Stimulated activated CD8-positive, alpha-beta memory T cell treated with anti-CD3 and anti-CD28 coated beads, Interleukin-2, amount 100 ng/mL, for 48 hours (primary cell): ENCODE measurements around the gene NME7.
"Not testable (repeated sequence)": the region's sequence is repeated elsewhere in the genome, so short reads cannot be mapped to it uniquely, and the experiment has no call there.

Source experiments
- DNase-seq, 2 donors: peaks; one replicate each; pipeline ENCODE4 v3.0.0-alpha.2; 2020; ENCODE audit warnings: low read depth in 2 of 2

Gene NME7

DNA sequence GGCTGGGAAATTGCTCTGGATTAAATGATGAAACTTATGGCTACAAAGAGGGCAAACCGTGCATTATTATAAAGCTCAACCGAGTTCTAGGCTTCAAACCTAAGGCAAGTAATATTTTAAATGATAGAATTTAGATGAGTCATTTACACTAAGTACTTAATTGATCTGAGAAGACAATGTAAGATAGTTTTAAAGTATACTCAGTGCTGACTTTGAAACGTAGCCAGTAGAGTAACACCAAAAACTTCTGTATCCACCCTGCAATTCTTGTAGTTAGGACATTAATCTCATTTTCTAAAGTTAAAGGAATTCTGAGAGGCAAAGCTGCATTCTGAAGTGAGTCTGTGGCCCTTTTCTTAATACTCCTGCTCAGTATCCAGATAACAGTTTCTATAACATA, 240.3 kb downstream of the NME7 start:
- no peak for DNase-seq

DNA sequence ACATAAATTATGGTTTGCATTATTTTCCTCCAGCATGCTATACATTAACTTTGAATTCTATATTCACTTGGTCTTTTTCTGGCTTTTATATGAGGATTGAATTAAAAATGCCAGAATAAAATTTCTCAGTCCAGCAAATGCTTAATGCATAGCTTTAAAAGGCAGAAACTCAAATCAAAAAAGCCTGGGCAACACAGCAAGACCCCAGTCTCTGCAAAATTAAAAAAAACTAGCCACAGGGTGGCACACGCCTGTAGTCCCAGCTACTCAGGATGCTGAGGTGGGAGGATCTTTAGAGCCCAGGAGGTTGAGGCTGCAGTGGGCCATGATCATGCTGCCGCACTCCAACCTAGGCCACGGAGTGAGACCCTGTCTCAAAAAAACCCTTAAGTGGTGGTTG, 241.3 kb downstream of the NME7 start:
- no peak for DNase-seq

DNA sequence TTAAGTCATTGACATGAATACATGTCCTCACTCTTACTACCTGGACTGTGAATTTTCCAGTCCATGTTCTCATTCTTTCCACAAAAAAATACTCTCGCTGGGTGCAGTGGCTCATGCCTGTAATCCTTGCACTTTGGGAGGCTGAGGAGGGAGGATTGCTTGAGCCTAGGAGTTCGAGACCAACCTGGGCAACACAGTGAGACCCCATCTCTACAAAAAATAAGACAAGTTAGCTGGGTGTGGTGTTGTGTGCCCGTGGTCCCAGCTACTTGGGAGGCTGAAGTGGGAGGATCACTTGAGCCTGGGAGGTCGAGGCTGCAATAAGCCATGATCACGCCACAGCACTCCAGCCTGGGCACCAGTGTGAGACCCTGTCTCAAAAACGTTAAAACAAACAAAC, 242.0 kb downstream of the NME7 start:
- DNase-seq: not testable (repeated sequence)

GRCh38 chr1:169124459-169124858, 243.1 kb downstream of the NME7 start:
- no peak for DNase-seq

GRCh38 chr1:169122976-169123375, 244.6 kb downstream of the NME7 start:
- no peak for DNase-seq

GRCh38 chr1:169121146-169121923, 246.3 kb downstream of the NME7 start:
- DNase-seq: no peak

DNA sequence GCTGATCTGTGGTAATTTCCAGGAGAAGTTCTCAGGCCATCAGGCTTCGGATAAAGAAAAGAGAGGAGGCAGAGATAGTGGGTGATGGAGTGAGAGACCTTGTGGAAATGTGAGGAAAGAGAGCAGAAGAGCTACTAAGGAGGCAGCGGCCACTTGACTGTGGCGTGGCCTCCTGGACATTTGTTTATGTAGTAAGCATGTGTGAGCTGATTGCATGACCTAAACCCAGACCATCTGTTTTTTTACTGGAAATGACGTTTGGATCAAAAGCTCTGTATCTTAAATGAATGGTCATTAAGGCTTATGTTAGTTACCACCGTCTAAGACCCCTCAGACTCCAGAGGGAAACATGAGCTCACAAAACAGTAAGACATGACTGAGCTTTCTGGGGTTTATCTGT, 247.5 kb downstream of the NME7 start:
- DNase-seq: no peak

- DNase-seq: no peak
Observed at GRCh38 chr1:169119405-169119804, 248.2 kb downstream of the NME7 start.

- no peak for DNase-seq
Observed at GRCh38 chr1:169118227-169118626, 249.4 kb downstream of the NME7 start.

- no peak for DNase-seq
Observed at GRCh38 chr1:169117599-169117998, 250.0 kb downstream of the NME7 start.

- no peak for DNase-seq
Observed at GRCh38 chr1:169117014-169117413, 250.6 kb downstream of the NME7 start.

DNA sequence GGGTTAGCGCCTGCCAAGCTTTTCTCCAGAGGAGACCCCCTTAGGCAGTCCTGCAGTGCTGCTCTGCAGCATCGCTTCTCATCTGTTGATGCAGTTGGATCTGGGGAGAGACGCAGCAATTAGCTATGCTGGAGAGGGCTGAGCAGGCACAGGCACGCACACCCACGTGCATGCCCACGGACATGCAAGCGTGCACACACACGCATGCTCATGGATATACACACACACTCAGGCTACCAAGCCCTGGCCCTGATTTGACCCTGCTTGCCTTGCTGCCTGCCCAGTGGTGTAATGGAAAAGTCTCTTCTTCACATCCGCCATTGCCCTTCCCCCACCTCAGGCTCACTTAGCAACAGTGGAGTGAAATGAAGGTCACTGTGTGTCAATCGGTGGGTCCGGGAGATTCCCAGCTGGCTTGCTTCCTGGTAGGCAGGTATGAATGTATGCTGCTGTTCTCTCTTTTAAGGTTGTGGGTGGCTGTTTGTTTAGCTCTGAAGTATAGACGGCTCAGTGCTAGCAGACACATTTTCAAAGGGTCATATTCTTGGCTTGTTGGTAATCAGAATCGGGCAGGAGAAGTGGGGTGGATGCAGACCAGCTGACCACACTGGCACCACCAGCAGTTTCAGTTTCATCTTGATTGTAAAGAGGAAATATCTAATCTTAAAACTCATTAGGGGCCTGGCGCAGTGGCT, 251.6 kb downstream of the NME7 start:
- no peak for DNase-seq

- no peak for DNase-seq
Observed at GRCh38 chr1:169113613-169114119, 253.9 kb downstream of the NME7 start.

DNA sequence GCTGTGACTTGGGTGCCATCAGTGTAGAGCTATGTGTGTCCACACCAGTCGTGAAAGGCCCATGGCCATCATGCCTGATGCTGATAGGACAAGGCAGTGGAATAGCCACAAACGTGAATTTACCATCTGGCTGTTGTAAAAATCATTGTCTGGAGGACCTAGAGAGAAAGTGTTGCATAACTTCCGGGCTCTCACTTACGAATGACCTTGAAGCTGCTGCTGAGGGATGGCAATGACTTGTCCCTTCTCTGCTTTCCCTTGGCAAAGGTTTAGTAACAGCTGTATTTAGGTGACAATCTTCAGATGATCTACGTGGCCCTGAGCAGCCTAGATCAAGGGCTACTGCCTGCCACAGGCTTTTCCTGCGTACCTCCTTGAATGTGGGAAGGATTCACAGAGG, 255.4 kb downstream of the NME7 start:
- no peak for DNase-seq

GRCh38 chr1:169111472-169111871, 256.1 kb downstream of the NME7 start:
- no peak for DNase-seq

DNA sequence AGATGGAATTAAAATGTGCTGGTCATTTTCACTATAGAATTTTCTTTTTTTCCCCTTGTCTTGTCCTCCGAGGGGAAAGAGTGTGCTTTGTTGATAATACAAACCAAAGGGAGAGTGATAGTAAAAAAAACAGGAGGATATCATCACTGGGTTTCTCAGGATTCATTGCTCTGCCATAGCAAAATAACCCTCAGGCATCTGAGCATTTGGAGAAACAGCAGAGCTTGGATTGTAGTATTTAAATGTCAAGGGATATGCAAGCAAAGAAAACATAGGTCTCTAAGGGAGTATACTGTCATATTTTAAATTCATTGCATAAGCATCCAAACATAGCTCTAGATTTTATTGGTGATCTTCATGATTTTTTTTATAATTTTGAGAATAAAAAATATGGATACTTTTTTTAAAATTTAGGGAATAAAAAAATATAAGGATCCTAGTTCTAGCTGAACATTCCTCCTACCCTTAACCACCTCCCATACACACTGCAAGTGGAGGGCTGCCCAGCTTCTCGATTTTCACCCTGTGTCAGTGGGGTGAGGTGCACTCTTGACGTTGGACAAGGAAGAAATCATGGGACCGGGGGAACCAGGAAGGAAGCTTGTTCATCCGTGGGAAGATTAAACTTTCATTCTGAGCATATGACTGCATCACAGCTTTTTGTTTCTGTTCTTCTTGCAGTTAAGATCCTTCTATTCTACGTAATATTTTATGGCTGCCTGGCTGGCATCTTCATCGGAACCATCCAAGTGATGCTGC, 256.7 kb downstream of the NME7 start:
- DNase-seq: no peak

DNA sequence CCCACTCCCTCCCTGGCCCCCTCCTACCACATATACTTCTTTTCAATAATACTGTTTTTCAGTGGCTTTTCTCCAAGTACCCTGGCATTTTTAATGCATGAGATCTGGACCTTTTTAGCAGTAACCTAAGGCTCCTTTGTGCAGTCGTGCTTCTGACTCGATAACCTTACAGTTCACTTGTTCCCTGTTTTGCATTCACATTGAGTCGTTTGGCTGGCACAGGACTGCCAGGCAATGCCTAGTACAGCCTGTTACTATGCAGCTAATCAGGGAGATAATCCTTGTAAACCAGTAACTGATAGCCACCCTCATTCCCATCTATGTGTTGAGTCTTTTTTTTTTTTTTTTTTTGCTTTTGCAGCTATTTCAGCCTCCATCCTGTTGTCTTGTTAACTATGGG, 257.4 kb downstream of the NME7 start:
- DNase-seq: no peak

DNA sequence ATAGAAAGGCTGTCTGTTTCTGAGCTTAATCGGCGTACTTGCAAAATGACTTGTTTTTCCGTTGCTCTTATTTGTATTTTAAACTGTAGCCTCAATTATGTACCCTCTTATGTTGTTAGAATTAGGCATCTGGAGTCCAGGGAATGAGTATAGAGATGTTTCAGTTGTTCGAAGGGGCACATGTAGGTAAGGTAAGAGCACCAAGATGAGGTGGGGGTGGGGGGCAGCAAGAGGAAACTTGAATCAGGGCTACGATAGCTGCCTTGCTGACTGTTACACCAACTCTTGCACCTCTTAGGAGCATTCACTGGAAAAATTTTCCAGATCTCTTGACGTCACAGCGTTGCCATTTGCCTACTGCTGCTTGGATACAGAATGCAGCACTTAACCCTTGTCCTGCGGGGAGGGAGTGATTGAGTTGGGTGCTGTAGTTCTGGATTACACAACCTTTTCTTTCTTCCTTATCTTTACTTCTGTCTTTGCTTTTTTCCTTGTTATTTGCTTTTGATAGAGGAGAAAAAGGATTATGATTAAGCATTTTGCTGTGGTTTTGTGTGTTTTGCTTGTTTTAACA, 257.9 kb downstream of the NME7 start:
- no peak for DNase-seq

- no peak for DNase-seq
Observed at GRCh38 chr1:169108863-169109560, 258.6 kb downstream of the NME7 start.

- no peak for DNase-seq
Observed at GRCh38 chr1:169108223-169108622, 259.4 kb downstream of the NME7 start.

DNA sequence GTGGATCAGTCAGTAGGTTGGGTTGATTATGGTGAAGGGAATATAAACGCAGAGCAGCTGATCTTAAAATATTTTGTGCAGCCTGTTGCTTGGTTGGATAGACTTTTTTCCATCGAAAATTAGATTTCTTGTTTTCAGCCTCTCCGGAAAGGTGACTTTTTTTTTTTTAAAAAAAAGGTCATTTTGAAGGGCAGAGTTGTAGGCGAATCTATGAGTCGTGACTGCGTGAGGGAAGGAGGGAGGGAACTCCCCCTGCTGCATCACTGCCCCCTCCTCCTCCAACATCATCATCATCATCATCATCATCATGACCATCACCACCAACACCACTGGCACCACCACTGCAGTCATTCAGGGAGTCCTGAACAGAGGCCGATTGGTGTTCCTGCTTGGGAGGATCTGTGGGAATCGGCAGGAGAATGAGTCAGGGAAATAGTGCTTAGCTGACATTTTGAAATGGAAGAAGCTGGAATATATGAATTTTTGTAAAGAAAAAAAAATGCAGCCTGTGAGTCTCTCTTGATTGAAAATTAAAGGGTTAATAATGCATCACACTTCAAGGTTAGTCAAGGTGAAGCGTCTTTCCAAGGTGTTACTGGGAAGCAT, 259.9 kb downstream of the NME7 start:
- DNase-seq: no peak
